ENCODE measurements around the gene BRSK1. TPM values are rescaled to one million over a fixed set of nuclear protein-coding genes. Genes with fewer than 3 reads are reported as not detected.

BRSK1 gene
- total and polyA plus RNA-seq, 10 of the 15 experiments (the other 5 are each of a cell fraction or from before 2014, with no cell fraction given): 0.03 to 0.76 (median 0.25) TPM; not detected in 4

DNA sequence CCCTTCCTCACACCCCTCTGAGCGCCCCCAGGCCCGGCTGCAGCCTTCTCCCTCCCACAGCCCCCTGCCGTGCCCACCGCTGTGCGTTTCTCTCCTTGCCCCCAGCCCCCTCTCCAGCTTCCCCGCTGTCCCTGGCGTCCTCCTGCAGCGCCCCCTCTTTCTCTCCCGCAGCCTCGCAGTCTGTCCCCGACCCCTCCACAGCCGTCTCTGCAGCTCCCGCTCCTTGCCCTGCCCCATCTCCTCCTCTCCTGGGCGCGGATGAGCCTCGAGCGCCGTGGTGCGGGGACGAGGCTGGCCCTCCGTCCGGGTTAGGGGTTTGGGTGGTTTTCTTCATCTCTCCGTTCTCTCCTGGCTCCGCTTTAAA lies 57.0 kb downstream of the BRSK1 start (continued):
- TF ChIP-seq, protein P1, sequence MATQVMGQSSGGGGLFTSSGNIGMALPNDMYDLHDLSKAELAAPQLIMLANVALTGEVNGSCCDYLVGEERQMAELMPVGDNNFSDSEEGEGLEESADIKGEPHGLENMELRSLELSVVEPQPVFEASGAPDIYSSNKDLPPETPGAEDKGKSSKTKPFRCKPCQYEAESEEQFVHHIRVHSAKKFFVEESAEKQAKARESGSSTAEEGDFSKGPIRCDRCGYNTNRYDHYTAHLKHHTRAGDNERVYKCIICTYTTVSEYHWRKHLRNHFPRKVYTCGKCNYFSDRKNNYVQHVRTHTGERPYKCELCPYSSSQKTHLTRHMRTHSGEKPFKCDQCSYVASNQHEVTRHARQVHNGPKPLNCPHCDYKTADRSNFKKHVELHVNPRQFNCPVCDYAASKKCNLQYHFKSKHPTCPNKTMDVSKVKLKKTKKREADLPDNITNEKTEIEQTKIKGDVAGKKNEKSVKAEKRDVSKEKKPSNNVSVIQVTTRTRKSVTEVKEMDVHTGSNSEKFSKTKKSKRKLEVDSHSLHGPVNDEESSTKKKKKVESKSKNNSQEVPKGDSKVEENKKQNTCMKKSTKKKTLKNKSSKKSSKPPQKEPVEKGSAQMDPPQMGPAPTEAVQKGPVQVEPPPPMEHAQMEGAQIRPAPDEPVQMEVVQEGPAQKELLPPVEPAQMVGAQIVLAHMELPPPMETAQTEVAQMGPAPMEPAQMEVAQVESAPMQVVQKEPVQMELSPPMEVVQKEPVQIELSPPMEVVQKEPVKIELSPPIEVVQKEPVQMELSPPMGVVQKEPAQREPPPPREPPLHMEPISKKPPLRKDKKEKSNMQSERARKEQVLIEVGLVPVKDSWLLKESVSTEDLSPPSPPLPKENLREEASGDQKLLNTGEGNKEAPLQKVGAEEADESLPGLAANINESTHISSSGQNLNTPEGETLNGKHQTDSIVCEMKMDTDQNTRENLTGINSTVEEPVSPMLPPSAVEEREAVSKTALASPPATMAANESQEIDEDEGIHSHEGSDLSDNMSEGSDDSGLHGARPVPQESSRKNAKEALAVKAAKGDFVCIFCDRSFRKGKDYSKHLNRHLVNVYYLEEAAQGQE (IDR thresholded peaks at IDR 0.05; ENCODE audit: low read depth, low read length): no peak
- no peak for TF ChIP-seq ZNF384 (IDR thresholded peaks at IDR 0.05; ENCODE audit: borderline replicate concordance, low read depth, low read length)
- TF ChIP-seq STAT3 (IDR thresholded peaks at IDR 0.05; ENCODE audit: low read depth, low read length): no peak
- TF ChIP-seq SMAD1 (IDR thresholded peaks at IDR 0.05; ENCODE audit: low read depth, partially characterized antibody): no peak
- peak; percentile 10 to 32; a peak in 1 of 4 replicates for TF ChIP-seq IKZF2 (IDR thresholded peaks at IDR 0.05)
- TF ChIP-seq BACH1 (IDR thresholded peaks at IDR 0.05; ENCODE audit: borderline replicate concordance): no peak
- no peak for TF ChIP-seq HDAC2 (IDR thresholded peaks at IDR 0.05)
- TF ChIP-seq, protein P2, sequence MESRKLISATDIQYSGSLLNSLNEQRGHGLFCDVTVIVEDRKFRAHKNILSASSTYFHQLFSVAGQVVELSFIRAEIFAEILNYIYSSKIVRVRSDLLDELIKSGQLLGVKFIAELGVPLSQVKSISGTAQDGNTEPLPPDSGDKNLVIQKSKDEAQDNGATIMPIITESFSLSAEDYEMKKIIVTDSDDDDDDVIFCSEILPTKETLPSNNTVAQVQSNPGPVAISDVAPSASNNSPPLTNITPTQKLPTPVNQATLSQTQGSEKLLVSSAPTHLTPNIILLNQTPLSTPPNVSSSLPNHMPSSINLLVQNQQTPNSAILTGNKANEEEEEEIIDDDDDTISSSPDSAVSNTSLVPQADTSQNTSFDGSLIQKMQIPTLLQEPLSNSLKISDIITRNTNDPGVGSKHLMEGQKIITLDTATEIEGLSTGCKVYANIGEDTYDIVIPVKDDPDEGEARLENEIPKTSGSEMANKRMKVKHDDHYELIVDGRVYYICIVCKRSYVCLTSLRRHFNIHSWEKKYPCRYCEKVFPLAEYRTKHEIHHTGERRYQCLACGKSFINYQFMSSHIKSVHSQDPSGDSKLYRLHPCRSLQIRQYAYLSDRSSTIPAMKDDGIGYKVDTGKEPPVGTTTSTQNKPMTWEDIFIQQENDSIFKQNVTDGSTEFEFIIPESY (IDR thresholded peaks at IDR 0.05): no peak
- TF ChIP-seq STAT1 (conservative IDR thresholded peaks at IDR 0.05): no peak
- TF ChIP-seq POU2F2 (IDR thresholded peaks at IDR 0.05; ENCODE audit: borderline replicate concordance, low read depth, low read length): no peak
- 0 out of 2 replicates have a peak, but pooled peaks have one; percentile 43 for TF ChIP-seq CHD1 (IDR thresholded peaks at IDR 0.05; ENCODE audit: low read depth, low read length)
- TF ChIP-seq, protein P3, sequence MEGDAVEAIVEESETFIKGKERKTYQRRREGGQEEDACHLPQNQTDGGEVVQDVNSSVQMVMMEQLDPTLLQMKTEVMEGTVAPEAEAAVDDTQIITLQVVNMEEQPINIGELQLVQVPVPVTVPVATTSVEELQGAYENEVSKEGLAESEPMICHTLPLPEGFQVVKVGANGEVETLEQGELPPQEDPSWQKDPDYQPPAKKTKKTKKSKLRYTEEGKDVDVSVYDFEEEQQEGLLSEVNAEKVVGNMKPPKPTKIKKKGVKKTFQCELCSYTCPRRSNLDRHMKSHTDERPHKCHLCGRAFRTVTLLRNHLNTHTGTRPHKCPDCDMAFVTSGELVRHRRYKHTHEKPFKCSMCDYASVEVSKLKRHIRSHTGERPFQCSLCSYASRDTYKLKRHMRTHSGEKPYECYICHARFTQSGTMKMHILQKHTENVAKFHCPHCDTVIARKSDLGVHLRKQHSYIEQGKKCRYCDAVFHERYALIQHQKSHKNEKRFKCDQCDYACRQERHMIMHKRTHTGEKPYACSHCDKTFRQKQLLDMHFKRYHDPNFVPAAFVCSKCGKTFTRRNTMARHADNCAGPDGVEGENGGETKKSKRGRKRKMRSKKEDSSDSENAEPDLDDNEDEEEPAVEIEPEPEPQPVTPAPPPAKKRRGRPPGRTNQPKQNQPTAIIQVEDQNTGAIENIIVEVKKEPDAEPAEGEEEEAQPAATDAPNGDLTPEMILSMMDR (IDR thresholded peaks at IDR 0.05 in 2 of 3, conservative IDR thresholded peaks at IDR 0.05 in 1 of 3; ENCODE audit: control insufficient read depth in 2 of 3, extremely low read depth in 1 of 3, insufficient read depth in 1 of 3, low read depth in 3 of 3, low read length in 3 of 3): peak; percentile 21 to 27 (median 23); a peak in 4 of 6 replicates
- 0 out of 2 replicates have a peak, but pooled peaks have one; percentile 21 for TF ChIP-seq HDGF (IDR thresholded peaks at IDR 0.05)
- TF ChIP-seq MEF2B (IDR thresholded peaks at IDR 0.05; ENCODE audit: partially characterized antibody, poor library complexity, severe bottlenecking): no peak
